PFSK-1 (cell line): ENCODE results near the gene STAG3.

Experiments
- FOXP2 ChIP-seq: optimal IDR thresholded peaks from 2 replicates; pipeline ENCODE3; 2011; ENCODE audit warnings: borderline replicate concordance, control low read depth, inconsistent platforms; ENCODE audit not compliant: insufficient read depth; ENCODE audit errors: extremely low read length, extremely low read depth
- POLR2AphosphoS5 ChIP-seq: IDR thresholded peaks from 2 replicates; pipeline ENCODE4 v1.6.1; 2012; ENCODE audit warnings: low read depth, mild to moderate bottlenecking, control low read depth, low read length, moderate library complexity
- REST ChIP-seq, 2 experiments: IDR thresholded peaks; 2 replicates each; pipeline versions ENCODE4 v1.6.1 to v1.8.0; 2011 to 2012; ENCODE audit warnings: low read depth in 2 of 2, low read length in 2 of 2, control low read depth in 1 of 2, inconsistent platforms in 1 of 2, mild to moderate bottlenecking in 1 of 2, moderate library complexity in 1 of 2; ENCODE audit not compliant: insufficient read depth in 1 of 2
- SIN3A ChIP-seq: IDR thresholded peaks from 2 replicates; pipeline ENCODE4 v1.6.1; 2012; ENCODE audit warnings: mild to moderate bottlenecking, low read length, moderate library complexity, borderline replicate concordance; ENCODE audit not compliant: insufficient read depth
- TAF1 ChIP-seq: IDR thresholded peaks from 2 replicates; pipeline ENCODE4 v1.6.1; 2012; ENCODE audit warnings: low read length, control low read depth, borderline replicate concordance; ENCODE audit not compliant: insufficient read depth

Gene STAG3

GRCh38 chr7:100173806-100174495 lies 3.8 kb upstream of the STAG3 start:
- TF ChIP-seq REST (IDR thresholded peaks at IDR 0.05; ENCODE audit: insufficient read depth in 1 of 2, low read depth in 2 of 2, low read length in 2 of 2) = no peak
- TF ChIP-seq TAF1 = no peak
- no peak for TF ChIP-seq SIN3A
- no peak for TF ChIP-seq POLR2AphosphoS5
- TF ChIP-seq FOXP2 = no peak

GRCh38 chr7:100174582-100174981 lies 3.1 kb upstream of the STAG3 start:
- TF ChIP-seq SIN3A = no peak
- no peak for TF ChIP-seq FOXP2
- no peak for TF ChIP-seq REST (IDR thresholded peaks at IDR 0.05; ENCODE audit: insufficient read depth in 1 of 2, low read depth in 2 of 2, low read length in 2 of 2)
- no peak for TF ChIP-seq TAF1
- TF ChIP-seq POLR2AphosphoS5 = no peak

GRCh38 chr7:100175296-100175935 lies 2.3 kb upstream of the STAG3 start:
- TF ChIP-seq REST (IDR thresholded peaks at IDR 0.05; ENCODE audit: insufficient read depth in 1 of 2, low read depth in 2 of 2, low read length in 2 of 2) (no peak), TAF1 (no peak), POLR2AphosphoS5 (no peak), FOXP2 (no peak)

- no peak for TF ChIP-seq SIN3A
- no peak for TF ChIP-seq REST (IDR thresholded peaks at IDR 0.05; ENCODE audit: insufficient read depth in 1 of 2, low read depth in 2 of 2, low read length in 2 of 2)
- TF ChIP-seq FOXP2 = no peak
- TF ChIP-seq POLR2AphosphoS5 = no peak
- no peak for TF ChIP-seq TAF1
Measured at GRCh38 chr7:100176096-100177044, 1.3 kb upstream of the STAG3 start.
